GM12891 (cell line): ENCODE results near the gene PCED1B.

Experiments
- PAX5 ChIP-seq: IDR thresholded peaks from 2 replicates; pipeline ENCODE4 v1.6.1; 2011; ENCODE audit warnings: low read length, moderate library complexity, mild to moderate bottlenecking; ENCODE audit not compliant: insufficient read depth, severe bottlenecking
- POLR2A ChIP-seq: IDR thresholded peaks from 2 replicates; pipeline ENCODE4 v1.6.1; 2011; ENCODE audit warnings: low read depth, low read length, control low read depth
- POLR2AphosphoS5 ChIP-seq: IDR thresholded peaks from 2 replicates; pipeline ENCODE4 v1.6.1; 2011; ENCODE audit warnings: low read depth, low read length, control low read depth
- POU2F2 ChIP-seq: IDR thresholded peaks from 2 replicates; pipeline ENCODE4 v1.6.1; 2011; ENCODE audit warnings: low read depth, mild to moderate bottlenecking, control low read depth, low read length, moderate library complexity
- SPI1 ChIP-seq: IDR thresholded peaks from 2 replicates; pipeline ENCODE4 v1.6.1; 2011; ENCODE audit warnings: low read depth, low read length, control low read depth
- TAF1 ChIP-seq: IDR thresholded peaks from 2 replicates; pipeline ENCODE4 v1.6.1; 2011; ENCODE audit warnings: low read depth, low read length, control low read depth

DNA sequence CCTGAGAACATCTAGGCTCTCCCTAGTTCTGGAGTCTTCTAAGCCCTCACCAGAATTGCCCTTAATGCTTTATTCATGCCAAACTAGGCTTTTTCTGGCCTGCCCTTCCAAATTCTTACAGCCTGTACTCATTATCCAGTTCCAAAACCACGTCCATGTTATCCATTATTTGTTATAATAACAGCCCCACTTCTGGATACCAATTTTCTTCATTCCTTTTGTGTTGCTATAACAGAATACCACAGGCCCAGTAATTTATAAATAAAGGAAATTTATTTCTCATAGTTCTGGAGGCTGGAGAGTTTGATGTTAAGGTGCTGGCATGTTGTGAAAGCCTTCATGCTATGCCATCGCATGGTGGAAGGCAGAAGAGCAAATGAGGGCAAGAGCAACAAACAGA is 68.3 kb downstream of the PCED1B start:
- TF ChIP-seq TAF1 (no peak), SPI1 (no peak), POLR2A (no peak), POU2F2 (no peak), POLR2AphosphoS5 (no peak), PAX5 (no peak)
